GM04504 (cell line): ENCODE data around the gene ELL2.
"Not testable (repeated sequence)": the region's sequence is repeated elsewhere in the genome, so short reads cannot be mapped to it uniquely, and the experiment has no call there.

Source experiments
- DNase-seq: peaks from one replicate; pipeline ENCODE4 v3.0.0-alpha.2; 2012; ENCODE audit warnings: low read depth

The ELL2 gene

DNA sequence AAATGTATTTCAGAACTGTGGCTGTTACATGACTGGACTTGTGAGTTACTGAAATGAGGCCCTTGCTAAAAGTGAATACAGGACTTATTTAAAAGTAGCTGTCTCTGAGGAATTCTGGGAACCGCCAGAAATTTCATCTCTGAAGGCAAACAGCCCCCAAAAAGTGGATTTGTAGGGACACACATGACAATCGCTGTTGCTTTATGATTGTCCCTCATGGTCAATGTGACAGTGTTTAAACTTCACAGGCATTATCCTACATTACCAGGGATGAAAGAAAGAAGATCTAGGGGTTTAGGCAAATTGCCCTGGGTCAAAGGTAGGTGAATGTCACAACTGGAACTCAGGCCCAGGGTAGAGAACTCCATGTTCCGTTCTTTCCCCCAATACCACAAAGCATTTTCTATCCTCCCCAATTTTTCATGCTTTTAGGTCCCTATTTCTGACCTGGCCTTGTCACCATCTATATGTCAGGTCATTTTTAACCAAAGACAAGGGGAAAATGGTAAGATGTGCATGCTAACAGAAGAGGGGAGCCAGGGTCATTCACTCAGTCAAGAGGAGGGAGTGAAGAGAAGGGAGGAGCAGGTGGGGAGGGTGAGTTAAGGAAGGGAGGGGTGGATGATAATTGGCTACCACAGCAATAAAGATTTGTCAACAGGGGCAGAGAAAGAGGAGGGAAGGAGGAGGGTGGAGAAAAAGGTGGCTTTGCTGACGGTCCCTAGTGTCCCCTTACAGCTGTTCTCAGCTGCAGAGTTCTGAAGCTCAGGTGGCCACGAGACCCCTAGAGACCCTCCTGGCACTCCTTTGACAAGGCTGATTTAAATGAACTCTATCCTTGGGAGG, 81.3 kb downstream of the ELL2 start:
- no peak for DNase-seq

DNA sequence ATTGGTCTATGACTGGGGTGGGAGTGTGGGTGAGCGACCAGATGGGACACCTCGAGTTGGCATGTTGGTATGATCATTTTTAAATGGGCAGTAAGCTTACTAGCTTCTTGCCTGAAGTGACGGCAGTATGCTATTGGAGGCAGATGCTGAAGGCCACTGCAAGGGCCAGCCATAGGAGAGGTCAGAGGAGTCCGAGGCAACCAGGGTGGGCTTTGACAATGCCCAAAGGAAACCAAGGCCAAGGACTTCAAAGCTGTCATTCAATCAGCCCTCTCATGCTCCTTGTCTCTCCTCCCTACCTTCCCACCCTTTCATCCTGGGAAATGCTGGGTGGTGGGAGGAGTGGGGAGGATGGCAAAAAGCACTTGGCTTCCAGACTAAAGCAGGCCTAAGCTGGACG, 82.0 kb downstream of the ELL2 start:
- no peak for DNase-seq

DNA sequence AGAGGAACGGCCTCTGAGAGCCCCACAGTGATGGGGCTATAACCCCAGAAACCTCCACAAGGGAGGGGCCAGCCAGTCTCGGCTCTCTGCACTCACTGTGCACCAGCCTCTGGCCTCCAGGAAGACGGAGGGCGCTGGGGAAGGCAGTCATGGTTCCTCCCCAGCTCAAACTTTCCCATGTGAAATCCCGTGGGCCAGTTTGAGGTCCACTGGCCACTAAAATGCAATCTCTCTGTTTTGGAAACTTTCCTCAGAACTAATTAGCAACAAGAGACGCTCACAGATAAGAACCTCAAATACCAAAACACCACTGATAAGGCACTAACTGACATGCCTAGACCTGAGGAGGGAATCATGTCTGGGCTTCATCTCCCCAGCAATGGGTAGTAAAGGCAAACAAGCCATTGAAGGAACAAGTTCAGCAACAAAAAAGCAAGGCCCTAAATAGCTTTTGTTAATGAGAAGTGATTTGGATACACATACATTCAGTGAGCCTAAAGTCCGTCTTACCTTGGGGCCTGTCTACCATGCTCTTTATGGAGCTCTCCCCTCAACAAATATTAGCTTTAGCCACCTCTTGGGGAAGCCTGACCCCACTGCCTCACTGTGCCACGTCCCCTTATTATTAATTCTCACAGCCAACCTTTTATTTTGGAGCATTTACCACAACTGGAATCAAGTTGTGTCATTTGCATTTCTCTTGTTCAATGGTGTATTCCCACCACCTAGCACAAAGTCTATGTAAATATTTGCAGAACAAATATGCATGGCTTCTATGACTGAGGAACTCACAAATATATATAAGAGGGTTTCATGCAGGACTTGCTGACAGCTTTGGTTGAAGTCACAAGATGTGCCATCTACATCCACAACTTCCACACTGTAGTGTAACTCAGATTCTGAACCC, 83.0 kb downstream of the ELL2 start:
- no peak for DNase-seq

DNA sequence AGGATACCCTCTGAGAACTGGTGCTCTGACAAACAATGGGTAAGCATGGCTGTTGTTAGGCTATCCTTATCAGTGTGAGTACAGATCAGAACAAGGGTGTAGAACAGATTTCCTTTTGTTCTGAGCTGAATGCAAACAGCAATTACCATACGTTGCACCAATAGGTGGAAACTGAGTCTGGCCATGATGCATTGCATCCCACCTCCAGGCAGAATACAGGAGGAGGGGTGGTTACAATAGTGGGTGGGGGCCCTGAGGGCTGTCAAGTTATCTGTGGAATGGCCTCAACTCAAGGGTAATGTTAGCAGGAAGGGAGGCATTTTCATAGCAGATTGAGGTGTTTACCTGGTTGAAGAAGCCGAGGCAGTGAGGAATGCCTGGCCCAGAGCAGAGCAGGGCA, 84.9 kb downstream of the ELL2 start:
- no peak for DNase-seq

DNA sequence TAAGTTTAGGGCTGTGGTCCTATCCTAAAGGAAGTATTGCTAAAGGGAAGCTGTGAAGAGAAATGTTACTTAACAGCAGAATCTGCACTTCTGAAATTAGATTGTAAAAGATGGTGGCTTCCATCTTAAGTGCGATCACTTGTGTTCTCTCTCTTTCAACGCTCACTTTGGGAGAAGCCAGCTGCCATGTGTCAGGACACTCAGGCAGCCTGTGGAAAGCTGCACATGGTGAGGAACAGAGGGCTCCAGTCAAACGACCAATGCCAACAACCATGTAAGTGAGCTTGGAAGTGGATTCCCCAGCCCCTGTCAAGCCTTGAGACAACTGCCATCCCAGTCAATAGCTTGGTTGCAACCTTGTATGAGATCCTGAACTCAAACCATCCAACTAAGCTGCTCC, 87.4 kb downstream of the ELL2 start:
- DNase-seq: no peak

DNA sequence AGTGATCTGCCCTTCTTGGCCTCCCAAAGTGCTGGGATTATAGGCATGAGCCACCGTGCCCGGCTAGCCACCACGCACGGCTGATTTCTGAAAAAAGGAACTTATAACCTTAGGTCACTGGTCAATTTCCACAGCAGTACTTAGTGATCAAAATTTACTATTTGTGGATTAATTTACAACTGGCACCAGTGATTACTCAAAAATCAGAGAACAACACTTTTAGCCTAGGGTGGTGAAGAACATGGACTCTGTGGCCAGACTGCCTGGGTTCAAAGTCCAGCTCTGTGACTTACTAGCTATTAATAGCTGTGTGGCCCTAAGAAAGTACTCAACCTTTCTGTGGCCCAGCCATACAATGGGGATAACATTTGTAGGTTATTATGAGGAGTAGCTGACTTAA, 88.3 kb downstream of the ELL2 start:
- no peak for DNase-seq

DNA sequence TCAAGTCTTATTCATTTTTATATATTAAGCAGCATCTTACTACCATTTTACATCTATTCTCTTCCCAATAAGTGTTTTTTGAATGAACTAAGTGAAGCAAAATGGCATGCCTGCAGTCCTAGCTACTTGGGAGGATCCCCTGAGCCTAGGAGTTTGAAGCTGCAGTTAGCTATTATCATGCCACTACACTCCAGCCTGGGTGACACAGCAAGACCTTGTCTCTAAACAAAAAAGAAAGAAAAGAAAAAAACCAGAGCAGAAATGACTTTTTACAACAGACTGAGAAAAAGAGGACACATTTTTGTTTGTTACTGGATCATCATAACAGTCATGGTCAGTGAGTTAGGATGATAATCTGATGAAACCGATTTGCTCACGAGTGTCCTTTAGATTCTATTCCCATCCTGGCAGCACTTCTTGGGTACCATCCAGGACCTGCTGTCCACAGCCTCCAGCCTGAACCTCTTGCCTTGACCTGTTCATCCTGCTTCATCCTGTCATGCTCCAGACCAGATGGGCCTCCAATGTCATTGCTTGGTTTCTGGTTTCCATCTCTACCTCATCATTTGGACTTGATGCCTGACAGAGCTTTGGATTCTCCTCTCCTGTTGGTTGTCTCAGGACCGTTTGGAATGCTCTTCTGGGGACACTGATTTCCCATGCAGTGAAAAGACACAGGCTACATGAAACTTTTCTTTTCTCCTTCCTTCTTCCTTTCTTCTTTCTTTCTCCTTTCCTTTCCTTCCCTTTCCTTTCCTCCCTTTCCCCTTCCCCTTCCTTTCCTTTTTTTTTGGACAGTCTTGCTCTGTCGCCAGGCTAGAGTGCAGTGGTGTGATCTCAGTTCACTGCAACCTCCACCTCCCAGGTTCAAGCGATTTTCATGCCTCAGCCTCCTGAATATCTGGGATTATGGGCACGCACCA, 89.0 kb downstream of the ELL2 start:
- no peak for DNase-seq

DNA sequence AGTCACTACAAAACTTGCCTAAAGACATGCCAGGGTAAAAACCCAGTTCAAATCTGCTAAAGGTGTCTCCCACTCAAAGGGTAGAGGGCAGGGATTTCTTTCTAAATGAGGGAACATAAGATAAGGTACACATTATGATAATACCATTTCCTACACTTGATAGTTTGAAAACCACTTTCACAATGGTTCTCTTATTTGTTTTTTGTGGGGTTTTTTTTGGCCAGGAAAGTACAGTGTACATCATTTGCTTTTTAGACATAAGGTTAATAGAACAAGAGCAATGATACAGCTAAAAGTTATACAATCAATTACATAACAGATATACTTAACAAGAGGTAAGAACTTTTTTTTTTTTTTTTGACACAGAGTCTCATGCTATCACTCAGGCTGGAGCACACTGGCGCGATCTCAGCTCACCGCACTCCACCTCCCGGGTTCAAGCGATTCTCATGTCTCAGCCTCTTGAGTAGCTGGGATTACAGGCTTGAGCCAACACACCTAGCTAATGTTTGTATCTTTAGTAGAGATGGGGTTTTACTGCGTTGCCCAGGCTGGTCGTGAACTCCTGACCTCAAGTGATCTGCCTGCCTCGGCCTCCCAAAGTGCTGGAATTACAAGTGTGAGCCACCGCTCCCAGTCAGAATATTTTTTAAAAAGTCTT, 90.4 kb downstream of the ELL2 start:
- DNase-seq: no peak

DNA sequence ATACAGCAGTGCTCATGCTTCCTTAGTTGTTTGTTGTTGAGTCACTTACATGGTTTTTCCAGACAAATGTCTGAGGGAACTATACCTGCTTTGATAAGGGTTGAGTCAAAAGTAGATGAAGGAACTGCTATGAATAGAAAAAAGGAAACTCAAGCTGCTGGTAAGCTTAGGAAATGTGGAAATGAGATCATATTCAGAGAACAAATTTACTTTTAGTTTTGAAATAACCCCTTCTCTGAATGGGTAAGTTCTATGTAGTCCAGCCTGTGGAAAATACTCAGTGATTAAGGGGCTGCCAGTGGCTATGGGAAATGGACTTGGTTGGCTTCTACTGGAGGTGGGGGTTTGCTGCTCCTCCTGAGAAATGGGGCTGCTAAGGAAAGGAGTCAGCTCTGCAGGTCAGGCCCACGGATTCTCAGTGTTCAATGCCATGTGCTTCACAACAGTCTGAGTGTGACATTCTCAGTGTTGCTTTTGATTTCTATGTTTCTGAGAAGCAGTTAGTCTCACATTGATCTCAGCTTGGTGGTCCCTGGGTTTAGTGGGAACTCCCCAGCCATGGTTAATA, 91.5 kb downstream of the ELL2 start:
- no peak for DNase-seq

DNA sequence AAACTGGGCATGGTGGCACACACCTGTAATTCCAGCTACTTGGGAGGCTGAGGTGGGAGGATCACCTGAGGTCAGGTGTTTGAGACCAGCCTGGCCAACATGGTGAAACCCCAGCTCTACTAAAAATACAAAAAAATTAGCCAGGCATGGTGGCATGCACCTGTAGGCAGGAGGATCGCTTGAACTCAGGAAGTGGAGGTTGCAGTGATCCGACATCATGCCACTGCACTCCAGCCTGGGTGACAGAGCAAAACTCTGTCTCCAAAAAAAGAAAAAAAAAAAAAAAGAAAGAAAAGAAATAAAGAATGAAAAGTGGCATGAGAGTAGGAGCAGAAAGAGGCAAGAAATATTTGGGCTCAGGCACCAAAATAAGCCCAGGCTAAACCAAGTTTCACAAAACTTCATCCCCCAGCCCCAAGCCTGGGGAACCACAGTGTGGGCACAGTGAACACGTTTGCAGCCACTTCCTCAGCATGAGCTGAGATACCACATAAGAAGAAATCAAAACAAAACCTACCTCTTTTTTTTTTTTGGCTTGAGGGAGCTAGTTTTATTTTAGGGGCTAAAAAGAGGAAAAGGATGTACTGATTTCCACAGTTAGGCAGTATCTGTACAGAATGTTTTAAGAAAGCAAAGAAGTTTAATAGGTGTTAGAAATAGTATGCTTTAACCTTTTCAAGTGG, 92.3 kb downstream of the ELL2 start:
- DNase-seq: not testable (repeated sequence)

DNA sequence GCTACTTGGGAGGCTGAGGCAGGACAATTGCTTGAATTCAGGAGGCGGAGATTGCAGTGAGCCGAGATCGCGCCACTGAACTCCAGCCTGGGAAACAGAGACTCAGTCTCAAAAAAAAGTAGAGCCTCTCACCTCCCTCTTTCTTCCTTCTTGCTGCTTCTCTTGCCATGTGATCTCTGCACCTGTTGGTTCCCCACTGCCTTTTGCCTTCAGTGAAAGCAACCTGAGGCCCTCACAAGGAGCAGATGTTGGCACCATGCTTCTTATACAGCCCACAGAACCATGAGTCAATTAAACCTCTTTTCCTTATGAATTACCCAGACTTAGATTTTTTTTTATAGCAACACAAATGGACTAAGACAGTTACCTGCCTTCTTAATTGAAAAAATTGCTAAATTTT, 93.5 kb downstream of the ELL2 start:
- no peak for DNase-seq

DNA sequence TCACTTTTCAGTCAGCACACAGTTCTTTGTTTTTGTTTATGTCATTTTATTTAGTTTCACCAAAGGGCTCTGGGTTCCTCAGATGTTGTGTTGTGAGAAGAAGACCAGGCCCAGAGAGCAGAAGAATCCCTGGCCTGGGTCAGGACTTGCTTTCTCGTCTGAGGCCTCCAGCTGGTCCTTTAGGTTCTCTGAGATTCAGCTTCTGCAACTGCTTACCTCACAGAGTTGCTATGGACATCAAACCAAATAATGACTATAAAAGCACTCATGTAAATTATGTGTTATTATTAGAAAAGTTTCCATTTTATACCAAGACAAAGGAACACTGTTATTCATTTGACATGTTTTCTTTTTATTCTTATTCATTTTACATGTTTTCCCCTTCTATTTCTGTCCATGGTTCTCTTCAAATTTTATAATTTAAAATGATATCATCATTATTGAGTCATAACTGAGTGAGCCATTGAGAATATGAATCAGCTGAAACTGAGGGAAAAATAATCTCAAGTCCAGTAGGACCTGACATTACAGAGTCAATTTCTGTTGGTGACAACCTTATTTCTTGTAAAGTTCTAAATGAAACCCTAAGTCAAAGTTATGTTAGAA, 95.1 kb downstream of the ELL2 start:
- no peak for DNase-seq

DNA sequence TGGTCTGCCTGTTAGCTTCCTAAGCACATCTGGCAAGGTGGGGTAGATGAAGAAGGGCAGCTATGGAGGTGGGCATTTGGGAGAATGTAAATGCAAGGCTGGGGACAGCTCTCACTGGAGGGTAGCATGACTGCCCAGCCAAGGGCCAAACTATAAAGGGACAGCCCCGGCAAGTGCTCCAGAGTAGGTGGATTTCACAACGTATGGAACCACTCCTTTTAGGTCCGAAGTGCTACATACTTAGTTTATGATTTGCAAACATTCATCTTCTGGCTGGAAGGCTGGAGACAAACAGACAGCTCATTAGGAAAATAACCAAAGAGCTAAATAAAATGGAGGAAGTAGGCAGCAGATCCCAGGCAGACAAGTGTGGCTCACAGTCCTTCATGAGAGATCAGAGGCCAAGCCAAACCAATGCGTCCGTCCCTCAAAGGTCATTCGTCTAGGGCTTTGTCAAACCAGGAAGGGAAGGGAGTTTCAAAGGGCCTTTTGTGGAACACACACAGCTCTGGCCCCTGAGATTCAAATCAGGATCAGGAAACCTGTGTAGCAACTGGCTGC, 96.6 kb downstream of the ELL2 start:
- no peak for DNase-seq

DNA sequence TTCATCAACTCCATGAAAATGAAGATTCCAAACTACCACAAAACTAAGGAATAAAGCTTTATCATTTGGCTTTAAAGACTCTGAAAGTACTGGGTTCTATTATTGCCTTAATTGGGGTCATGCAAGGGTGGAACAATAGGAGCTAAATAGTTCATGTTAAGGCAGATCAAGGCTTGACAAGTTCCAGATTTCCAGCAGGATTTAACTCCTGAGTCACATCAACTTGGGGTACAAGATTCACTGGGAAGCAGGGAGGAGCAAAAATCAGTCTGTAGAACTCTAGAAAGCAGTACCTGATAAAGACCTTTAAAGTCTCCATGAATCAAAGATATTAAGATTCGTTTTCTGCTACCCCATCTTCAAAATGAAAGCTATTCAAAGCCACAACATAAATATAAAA, 97.2 kb downstream of the ELL2 start:
- no peak for DNase-seq

DNA sequence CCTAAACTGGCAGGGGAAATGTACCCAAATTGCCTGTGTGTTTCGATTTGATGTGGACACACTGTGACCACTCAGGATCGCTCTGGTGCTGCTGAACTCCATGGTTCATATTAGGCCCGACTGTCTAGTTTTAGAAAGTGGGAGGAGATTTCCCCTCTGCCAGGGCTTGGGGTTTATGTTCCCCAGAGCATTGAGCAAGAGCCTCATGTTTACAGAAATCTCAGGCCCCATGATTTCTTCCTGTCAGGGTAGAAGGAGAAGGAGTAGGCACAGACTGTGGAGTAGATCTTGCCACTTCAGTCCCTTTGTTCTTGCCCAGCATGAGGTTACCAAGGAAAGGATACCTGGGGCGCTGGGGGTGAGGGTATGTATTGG, 98.3 kb downstream of the ELL2 start:
- no peak for DNase-seq

DNA sequence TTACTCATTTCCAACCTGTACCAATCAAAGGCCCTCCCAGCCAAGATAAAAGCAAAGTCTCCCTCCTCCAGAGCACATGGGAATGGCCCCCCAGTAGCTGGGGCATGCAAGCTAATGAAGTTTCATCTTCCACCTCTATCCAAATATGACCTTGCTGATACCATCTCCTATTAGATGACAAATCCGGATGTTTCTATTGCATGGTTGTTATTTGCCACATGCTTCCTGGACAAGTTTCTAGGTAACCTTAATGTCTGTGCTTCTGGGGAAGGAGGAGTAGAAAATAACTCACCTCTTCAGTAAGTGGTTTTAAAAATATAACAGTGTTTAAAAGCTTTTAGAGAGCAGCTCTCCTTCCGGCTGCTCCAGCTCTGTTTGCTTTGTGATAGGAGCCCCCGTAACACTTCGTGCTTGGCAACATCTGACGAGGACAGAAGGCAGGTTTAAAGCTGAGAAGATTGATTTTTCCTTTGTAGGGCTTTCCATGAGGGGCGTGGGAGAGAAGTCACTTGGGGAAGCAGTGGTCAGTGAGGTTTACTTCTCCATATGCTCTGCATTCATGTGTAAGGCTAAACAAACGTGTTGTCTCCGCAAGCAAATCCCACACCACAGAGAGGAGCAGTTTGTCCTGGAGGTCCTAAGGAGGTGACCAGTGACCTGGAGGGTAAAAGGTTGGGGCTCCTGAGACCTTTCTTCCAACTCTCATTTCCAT, 98.8 kb downstream of the ELL2 start:
- no peak for DNase-seq

DNA sequence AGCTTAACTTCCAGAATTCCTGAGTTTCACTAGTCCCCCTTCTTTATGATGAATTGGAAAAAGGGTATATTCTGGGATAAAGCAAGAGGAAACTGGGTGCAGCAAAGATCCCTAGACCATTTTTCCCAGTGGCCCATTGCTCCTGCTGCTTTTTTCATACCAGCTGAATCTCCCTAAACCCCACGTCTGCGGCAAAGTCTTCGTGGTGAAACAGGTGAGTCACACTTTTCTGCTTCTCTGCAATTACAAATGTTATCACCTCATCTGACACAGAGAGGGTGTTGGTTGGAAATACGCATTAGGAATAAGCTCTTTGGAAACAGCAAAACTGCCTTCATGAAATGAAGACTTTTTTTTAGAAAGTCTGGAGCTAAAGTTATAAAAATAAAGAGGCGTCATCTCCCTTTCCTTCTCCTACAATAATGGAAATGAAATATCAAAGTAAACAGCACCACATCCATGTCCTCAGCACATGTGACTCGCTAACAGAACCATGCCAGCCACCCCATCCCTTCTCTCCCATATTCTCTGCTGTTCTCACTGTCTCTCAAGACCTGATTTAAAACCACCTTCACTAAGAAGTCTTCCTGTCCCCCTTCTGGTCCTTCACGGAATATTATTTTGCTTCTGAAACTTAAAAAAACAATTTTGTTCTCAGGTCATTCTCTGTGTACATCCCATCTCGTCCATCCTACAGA, 99.6 kb downstream of the ELL2 start:
- DNase-seq: no peak

DNA sequence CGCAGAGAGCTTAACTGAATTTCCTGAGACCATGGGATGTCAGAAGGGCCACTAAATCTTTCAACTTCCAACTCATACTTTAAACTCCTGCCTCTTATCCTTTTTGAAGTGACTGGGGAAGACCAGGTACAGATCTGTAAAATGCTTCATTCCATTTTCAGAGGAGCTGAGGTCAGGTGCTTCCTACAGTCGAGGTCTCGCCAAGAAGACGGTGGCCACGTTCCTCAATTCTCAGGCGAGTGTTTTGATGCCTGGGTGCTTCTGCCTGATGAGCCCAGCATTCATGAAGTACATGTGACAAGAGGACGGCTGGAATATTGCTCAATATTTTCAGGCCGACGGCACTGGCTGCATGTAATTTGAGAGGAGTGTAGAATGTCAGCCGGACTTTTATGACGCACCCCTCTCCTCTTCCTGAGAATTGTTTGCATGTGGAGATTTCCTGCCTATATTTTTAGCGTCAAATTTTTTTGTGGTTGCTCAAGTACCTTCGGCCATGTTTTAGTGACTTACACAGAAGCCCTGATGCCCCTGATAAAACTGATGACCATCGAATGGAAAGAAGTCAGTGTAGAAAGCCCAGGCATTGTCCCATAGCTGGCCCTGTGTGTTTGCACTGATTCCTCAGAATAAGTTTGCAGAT, 100.3 kb downstream of the ELL2 start:
- peak; percentile 95 for DNase-seq
